Skin of body (tissue), 2 donors: ENCODE measurements around the gene ARMS2. TPM values are rescaled to one million over a fixed set of nuclear protein-coding genes. Genes with fewer than 3 reads are reported as not detected.

ENCODE experiments used
- DNase-seq: peaks from one replicate; lab custom pipeline; 2025; lab: John Stamatoyannopoulos, UW
- total RNA-seq: library from RNA; depleted of rRNA; stranded (reverse); fragments of >200 nt; gene quantifications from one replicate; pipeline ENCODE4 v1.2.3, GENCODE V29; 2014

The ARMS2 gene, protein sequence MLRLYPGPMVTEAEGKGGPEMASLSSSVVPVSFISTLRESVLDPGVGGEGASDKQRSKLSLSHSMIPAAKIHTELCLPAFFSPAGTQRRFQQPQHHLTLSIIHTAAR
- total RNA-seq = not detected

DNA sequence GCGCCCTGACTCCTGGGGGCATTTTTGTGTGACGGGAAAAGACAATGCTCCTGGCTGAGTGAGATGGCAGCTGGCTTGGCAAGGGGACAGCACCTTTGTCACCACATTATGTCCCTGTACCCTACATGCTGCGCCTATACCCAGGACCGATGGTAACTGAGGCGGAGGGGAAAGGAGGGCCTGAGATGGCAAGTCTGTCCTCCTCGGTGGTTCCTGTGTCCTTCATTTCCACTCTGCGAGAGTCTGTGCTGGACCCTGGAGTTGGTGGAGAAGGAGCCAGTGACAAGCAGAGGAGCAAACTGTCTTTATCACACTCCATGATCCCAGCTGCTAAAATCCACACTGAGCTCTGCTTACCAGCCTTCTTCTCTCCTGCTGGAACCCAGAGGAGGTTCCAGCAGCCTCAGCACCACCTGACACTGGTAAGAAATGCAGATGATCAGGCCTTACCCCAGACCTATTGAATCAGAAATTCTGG is at the start of gene ARMS2:
TSS of gene ARMS2 (plus strand) at position 51 of the 478 bp plus-strand sequence. CDS start at position 126, 75 bp downstream.
- no peak for DNase-seq

DNA sequence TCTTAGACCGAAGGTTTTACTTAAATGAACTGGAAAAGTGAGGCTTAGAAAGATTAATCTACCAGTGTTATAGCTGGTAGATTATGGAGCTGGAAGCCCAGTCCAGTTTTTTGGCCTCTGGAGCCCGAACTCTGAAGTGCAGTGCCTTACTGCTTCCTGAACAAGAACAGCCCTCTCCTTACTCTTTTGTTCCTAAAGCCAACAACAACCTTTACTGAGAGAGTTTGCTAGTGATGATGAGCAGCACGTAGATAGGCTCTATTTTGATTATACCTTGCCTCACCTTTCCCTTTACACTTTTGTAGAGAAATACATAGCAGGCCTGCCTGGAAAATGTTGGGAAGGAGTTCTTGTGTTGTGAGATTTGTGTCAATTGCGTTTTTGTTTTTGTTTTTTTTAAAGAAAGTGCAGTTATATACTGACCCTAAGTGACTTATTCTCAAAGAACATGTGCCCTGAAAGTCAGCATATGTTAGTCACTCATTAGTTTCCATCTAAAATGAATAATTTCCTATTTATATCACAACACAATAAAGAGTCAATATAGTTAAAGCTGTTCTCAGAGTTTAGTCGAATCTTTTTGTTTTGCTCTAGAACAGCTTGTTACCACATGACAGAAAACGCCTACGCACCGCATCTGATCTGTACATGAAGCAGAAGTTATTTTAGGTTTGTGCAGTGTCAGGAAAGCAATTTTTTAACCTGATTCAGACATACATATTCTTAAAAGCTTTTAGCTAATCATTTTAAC is 46.9 kb upstream of the ARMS2 start:
- peak; percentile 48 for DNase-seq

DNA sequence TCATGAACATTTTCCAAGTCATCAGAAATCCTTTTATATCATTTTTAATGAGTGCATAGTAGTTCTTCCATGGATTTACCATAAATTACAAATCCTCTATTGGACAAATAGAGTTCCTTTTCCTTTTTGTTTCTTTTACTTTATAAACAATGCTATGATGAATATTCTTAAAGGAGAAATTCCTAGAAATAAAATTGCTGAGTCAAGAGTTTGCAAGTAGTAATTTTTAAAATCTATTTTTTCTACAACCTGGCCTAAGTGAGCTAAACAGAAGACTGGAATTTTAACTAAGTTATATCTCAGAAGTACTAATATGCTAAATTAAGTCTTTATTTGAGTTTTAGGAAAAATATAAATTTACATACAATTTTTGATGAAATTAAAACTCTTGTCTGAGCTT is 41.1 kb upstream of the ARMS2 start:
- no peak for DNase-seq

DNA sequence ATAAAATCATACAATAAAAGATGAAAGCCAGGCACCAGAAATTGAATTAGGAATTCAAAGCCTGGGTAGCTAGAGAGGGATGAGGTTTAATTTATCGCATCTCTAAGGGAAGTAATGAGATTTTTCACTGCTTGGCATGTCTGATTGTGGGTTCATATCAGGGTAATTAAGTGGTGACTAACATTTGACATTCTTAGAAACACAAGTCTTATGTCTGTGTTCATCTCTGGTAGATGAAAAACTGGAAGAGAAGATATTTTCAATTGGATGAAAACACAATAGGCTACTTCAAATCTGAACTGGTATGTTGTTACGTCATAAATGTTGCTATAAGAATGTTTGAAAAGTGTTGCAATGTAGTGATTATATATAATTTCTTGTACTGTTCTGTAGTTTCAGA is 36.8 kb upstream of the ARMS2 start:
- no peak for DNase-seq

DNA sequence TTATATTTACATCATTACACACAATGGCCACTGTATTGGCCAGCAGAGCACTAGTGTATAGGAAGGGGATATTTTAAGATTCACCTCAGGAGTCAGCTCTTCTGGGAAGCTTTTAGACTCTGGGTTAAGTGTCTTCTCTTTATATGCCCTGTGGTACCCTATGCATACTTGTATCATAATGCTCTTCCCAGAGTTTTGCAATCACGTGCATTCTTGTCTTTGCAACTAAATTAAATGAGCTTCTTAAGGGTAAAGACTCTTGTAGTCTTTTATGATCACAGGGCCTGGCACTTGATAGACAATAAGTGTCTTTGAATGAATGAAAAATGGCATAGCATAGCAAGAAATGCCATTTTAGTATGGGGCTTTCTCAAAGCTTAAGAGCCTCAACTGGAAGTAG is 35.4 kb upstream of the ARMS2 start:
- no peak for DNase-seq

DNA sequence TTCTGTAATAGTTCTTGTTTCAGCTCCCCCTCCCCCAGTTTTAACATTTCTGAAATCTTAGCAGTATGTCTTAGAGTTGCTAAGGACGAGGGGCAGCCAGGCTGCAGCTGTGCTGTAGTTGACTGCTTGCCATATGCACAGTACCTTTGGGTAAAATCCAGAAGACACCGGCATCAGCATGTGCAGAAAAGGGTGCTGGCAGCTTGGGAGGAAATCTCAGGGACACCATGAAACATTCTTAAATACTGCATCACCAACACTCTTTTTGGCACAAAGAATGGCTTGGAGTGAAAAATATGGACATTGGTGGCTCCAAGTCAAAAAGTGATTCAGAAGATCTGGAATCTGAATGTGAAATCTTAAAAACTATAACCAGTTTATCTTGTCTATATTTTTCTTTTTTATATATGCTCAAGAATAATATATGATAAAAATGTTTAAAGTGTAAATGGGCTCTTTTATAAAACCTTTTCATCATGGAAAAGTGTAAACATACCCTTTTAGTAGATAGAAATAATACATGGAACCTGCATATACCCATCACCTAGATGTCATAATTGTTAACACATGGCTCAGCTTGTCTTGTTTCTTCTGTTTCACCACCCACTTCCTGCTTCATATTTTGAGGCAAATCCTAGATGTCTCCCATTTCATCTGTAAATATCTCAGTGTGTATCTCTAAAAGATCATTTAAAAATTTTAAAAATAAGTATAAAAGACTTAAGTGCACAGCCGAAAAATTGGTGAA is 34.4 kb upstream of the ARMS2 start:
- peak; percentile 63 for DNase-seq

DNA sequence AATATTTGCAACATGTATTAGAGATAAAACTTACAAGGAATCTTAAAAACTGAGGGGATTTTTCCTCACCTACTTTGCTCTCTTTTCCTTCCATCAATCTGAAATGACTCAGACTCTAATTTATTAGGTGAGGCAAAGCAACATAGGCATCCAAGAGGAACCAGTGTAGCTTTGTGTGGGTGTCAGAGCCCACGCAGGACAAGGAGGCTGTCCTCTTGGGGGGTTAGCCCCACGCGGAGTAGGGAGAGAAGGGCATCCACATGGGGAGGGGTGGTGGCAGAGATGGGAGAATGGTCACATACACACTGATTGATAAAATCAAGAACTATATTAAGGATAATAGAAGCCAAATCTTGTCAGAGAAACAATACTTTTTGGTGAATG is 33.8 kb upstream of the ARMS2 start:
- no peak for DNase-seq

DNA sequence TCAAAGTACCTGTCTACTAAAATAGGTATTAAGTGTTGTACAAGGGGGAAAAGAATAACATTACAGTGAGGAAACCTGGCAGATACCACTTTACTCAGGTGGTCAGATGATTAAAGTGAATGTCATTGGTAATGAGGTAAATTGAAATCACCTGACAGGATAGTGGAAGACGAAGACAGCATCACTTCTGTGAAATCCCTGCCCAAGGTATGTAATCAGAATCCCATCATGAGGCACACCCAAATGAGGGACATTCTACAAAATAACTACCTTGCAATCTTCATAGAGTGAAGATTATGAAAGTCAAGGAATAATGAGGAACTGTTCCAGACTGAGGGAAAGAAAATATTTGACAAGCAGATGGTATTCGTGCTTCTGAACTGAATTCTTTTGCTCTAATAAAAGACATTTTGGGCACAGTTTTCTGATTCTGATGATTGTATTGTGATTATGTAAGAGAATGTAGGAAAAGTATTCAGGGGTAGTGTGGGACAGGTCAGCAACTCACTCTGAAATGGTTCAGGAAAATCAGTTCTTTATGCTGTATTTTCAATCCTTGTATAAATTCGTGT is 33.3 kb upstream of the ARMS2 start:
- no peak for DNase-seq

DNA sequence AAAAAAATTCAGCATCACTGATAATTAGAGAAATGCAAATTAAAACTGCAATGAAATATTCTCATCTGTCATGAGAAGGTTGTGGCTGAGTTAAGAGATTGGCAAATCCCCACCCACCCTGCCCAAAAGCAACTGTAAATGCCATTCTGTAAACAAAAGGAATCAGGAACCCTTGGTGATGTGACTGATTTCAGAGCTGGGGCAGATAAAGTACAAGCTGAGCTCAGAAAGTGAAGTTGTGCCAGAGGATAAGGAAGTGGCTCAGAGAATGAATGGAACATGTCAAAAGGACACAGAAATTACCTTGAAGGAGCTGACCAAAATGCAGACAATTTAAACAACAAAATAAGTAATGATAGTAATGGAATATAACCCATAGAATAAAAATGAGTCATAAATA is 32.7 kb upstream of the ARMS2 start:
- no peak for DNase-seq

DNA sequence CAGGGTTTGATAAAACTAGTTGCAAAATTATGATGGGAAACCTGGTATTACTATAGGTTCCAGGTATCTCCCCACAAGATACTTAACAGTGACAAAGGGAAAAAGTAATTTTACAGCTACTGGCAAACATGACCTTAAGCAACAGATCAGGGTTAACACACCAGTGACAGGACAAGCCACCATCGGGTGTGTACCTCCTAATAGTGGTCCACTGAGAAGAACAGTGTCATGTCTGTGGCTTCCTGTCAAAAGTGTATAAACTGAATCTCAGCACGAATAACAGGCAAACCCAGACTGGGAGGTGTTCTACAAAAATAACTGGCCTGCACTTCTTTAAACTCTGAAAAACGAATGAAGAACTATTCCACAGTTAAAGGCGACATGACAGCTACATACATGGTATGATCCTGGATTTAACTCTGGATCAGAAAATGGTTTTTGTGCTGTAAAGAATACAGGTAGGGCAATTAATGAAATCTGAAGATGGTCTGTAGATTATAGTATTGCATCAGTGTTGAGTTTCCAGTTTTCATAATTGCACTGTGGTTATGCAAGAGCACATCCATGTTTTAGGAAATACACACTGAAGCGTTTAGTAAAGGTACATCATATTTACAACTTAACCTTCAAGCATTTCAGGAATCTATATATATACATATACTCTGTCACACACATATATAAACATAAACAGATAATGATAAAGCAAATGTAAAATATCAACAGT is 32.0 kb upstream of the ARMS2 start:
- DNase-seq = no peak

DNA sequence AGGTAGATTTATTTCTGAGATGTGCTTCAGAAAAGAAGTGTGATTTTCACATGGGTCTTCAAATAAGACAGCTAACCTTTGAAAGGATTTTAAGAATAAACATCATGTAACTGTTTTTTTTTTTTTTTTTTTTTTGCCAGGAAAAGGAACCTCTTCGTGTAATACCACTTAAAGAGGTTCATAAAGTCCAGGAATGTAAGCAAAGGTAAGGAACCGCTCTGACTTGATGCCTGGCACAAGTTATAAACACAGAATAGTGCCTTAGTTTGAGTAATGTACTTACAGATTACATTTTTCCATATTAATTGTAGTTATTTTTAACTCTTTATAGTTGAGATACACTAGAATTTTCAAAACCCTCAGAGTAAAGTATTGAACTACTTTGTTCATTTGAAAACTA is 30.4 kb upstream of the ARMS2 start:
- no peak for DNase-seq

DNA sequence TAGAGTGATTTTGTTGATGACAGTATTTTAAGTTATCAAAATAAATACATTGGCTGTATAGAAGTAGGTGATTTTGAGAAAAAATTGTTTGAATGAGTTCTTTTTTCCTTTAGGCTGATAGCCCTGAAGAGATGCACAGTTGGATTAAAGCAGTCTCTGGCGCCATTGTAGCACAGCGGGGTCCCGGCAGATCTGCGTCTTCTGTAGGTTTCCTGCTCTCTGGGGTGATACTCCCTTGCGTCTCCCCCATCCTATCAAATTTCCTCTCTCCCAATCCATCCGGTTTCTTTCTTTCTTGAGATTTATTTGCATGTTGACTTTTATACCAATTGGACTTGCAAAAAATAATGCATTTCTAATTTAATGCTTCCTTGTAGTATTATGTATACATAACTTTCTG is 27.6 kb upstream of the ARMS2 start:
- DNase-seq = no peak

DNA sequence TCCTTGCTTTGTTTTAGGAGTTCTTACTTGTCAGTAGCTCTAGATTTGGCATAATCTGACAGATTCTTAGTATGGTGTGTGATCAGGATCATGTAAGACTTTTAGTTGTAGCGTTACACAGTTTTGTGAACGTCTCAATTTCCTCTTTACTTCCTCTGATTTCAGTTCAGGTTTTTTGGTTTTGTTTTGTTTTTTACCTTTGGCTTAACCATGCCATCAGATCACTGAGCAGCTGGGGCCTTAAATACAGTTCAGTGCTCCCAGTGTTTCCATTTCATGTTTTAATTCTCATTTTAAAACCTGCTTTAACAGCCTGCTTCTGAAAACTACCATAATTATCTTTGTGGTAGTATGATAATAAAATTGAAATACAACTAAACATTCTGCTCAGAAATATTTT is 27.2 kb upstream of the ARMS2 start:
- DNase-seq = no peak

DNA sequence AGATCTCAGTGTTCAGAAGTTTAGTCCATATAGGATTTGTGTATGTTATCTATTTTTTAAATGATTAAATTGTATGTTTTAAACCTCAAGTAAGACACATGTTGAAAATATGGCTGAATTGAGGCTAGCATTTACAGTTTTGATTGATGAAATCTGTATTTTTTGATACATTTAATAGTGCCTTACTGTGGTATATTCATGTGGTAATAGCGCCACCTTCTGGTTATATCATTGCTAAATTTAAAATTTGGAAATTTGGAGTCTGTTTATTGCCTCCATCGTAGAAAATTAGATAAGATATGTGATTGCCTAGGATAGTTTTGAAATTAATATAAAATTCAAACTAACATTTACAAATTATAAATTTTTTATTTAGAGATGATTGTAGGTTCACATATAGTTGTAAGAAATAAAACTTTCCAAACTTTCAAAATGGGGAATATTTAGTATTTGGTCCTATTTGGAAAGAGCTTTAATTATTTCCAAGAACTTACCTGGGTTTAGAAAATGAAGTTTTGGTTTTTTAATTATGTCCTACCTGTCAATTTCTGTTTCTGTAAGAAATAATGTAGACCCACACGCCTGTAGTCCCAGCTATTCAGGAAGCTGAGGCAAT is 19.1 kb upstream of the ARMS2 start:
- peak; percentile 37 for DNase-seq

DNA sequence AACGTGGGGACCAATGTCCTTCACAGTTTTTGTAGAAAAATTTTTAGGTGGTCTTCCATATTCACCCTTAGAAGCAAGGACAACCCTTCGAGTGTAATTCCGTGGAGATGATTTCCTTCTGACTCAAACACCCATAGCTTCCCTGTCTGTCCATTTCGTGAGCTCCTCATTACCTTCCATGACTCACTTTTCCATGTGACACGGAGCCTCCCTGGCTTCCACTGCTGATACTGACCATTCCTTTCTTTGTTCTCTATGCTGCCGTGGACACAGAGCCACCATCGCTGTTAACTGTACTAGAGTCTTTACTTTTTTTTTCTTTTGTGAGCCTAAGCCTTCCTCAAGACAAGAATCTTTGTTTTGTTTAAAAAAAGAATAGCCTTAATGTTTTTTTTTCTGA is 12.5 kb upstream of the ARMS2 start:
- DNase-seq = no peak

DNA sequence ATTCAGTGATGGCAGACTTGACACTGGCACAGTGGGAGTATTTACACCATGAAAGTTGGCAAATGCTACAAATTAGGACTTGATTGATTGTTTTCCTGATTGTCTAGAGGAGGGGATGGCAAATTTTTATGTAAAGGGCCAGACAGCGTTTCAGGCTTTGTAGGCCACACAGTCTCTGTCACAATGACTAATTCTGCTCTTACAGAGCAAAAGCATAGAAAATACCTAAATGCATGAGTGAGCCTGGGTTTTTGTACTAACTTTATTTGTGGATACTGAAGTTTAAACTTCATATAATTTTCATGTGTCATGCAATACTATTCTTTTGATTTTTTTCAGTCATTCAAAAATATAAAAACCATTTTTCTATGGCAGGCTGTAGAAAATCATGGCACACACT is 9.0 kb upstream of the ARMS2 start:
- no peak for DNase-seq

DNA sequence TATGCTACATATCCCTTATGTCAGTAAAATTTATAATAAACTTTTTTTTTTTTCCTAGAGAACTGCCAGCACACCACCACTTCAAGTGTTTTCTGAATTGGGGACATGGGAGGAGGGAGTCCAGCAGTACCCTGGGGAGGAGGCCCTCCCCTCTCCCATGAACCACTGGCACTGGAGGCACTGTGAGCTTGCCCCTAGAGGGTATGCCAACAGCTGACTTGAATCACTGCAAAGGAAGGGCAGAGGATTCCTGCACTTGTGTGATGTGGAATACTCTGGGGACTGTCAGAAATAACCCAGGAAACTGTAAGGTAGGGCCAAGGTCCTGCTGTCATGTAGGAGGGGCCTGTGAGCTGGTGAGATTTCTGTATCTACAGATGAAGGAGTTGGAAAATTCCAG is 8.5 kb upstream of the ARMS2 start:
- DNase-seq = no peak

DNA sequence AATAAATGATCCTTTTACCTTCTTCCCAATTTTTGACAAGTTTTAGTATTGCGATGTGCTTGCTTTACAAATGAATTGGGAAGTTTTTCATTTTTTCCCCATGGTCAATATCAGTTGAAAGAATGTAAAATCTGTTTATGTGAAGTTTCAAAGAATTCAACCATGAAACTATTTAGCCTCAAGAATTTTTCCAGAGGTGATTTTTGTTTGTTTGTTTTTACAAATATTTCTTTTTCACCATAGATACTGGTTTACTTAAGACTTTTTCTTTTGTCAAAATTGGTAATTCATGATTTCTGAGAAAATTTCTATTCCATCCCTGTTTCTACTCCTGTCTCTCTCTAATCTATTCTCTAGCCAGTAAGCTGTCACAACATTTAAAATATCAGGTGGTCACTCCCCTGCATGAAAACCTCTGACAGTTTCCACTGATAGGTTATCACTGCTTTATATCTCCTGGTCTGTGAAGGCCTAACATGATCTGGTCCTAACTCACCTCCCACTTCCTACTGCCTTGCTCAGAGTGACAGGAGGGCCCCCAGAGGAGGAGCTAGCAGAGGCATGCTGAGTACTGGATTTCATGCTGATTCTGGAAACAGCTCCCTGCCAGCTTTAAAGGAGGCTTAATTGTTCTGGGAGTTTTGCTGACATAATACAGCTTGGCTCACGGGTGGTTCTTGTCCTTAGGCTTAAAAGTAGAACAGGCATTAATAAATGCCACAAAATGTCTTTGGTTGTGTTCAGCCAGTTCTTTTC is 7.6 kb upstream of the ARMS2 start:
- DNase-seq = no peak

DNA sequence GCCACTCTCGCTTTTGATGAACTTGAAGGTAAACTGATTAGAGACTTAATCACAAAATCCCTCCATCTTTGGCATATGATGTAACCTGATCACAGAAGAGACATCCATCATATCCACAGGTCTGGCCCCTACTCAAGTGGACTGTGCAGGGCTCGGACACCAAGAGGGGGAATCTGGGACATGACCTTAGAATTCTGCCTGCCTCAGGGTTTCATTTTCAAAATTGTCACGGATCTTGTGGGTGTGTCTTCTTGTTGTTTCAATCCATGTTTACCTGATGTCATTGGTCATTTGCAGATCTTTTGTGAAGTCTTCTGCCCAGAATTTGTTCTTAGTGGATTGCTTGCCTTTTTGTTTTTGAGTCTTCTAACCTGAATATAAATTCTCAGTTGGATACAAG is 5.9 kb upstream of the ARMS2 start:
- no peak for DNase-seq

DNA sequence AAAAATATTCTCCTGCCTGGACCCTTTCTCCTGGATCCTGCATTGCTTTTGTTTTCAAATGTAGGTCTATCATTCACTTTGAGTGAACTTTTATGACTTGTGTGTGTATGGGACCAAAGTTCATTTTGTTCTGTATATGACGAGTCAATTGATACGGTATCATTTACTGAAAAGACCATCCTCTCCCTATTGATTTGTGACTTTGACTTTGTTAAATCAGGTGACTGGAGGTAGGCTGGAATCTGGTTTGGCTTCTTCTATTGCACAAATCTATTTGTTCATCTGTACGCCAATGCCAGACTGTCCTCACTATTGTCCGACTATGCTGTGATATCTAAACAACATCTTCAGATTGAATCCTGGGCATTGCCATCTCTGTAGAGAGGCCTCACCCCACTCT is 5.3 kb upstream of the ARMS2 start:
- DNase-seq = no peak
